Spinal cord (tissue), 10 donors: ENCODE results near the gene TRMT44. TPM values are rescaled to one million over a fixed set of nuclear protein-coding genes. Genes with fewer than 3 reads are reported as not detected.
A peak's percentile ranks its signal among the peaks of the same experiment; 100 is the strongest.

Experiments used
- DNase-seq, 6 donors: peaks; one replicate each; pipeline versions ENCODE4 v3.0.0 to v3.0.0-alpha.2; 2013 to 2015; ENCODE audit warnings: low spot score in 6 of 6, low read depth in 4 of 6
- H3K27ac ChIP-seq: one replicate; pipeline ENCODE4 v1.5.1; 2013; ENCODE audit warnings: low read depth, low read length, control low read depth
- H3K27me3 ChIP-seq: one replicate; pipeline ENCODE4 v1.6.1; 2013; ENCODE audit warnings: low read length; ENCODE audit not compliant: control insufficient read depth, insufficient read depth
- H3K36me3 ChIP-seq: one replicate; pipeline ENCODE4 v1.6.1; 2013; ENCODE audit warnings: low read length; ENCODE audit not compliant: control insufficient read depth, insufficient read depth
- H3K4me1 ChIP-seq: one replicate; pipeline ENCODE4 v1.6.1; 2013; ENCODE audit warnings: low read length; ENCODE audit not compliant: control insufficient read depth, insufficient read depth
- H3K4me3 ChIP-seq: one replicate; pipeline ENCODE4 v1.5.1; 2013; ENCODE audit warnings: low read depth, low read length, control low read depth
- H3K9me3 ChIP-seq: one replicate; pipeline ENCODE4 v1.6.1; 2013; ENCODE audit warnings: low read length; ENCODE audit not compliant: control insufficient read depth, insufficient read depth
- WGBS: methylation state at CpG from one replicate; pipeline ENCODE4 v1.1.5; 2013; ENCODE audit warnings: missing lambda C conversion rate; ENCODE audit not compliant: insufficient coverage; 5-methylcytosine and 5-hydroxymethylcytosine counted together
- polyA plus RNA-seq, 2 donors: library from polyadenylated mRNA; unstranded; fragments of 120-200 nt; gene quantifications; one replicate each; pipeline ENCODE4 v1.2.1, GENCODE V29; 2013; ENCODE audit not compliant: insufficient read length in 2 of 2
- total RNA-seq, 2 donors: library from RNA; depleted of rRNA in 1 of 2; stranded (reverse); fragments of 120-200 nt in 1 of 2; fragments of >200 nt in 1 of 2; gene quantifications; one replicate each; pipeline versions ENCODE4 v1.2.3 to v1.2.4, GENCODE V29; 2013 to 2014
- donor health status: healthy.

TRMT44 gene
- total and polyA plus RNA-seq, 4 donors = 13.9 to 23.1 (median 15.5) TPM

DNA sequence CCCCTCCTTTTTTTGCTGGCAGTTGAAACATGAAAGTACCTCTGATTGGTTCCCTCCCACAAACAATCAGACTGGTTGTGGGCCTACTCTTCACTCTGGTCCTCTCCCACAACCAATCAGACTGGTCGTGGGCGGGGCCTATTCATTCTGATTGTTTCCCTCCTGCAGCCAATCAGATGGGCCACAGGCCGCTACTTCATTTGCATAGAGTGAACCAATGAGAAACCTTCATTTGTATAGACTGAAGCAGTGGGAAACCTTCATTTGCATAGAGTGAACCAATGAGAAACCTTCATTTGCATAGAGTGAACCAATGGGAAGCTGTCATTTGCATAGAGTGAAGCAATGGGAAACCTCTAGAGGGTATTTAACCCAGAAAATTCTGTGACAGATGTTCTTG, 55.2 kb downstream of the TRMT44 start:
- H3K9me3 ChIP-seq = no peaks in the 10 kb centered on the region
- no peak overlapping the region for H3K4me3 ChIP-seq
- no peak overlapping the region for H3K27ac ChIP-seq
- H3K4me1 ChIP-seq = no peaks in the 10 kb centered on the region
- H3K36me3 ChIP-seq = peaks cover 4% of the 10 kb centered on the region
- H3K27me3 ChIP-seq = no peaks in the 10 kb centered on the region
- WGBS = 100% methylated on average over 1 of the region's 3 CpGs
- DNase-seq = no peak

DNA sequence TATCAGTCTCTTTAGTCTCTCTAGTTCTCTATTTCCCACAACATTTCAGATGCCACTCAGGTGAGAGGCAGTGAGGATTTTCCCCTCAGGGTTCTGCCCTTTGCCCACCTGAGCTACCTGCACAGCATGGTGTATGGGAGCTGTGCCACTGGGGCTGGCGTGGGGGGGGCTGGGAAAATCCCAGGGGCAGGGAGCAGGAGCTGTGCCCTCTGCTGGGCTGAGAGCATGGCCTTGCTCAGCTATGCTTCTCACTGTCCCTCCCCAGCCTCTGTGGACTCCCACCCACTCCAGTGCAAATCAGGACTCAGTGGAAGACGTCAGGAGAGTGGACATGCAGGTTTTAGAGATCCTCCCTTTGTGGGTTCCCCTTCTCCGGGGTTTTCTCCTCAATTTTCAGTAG, 57.2 kb downstream of the TRMT44 start:
- Histone ChIP-seq H3K4me1 (peaks cover 5% of the 10 kb centered on the region), H3K36me3 (no peaks in the 10 kb centered on the region), H3K27ac (no peak overlapping the region), H3K4me3 (no peak overlapping the region), H3K27me3 (no peaks in the 10 kb centered on the region), H3K9me3 (no peaks in the 10 kb centered on the region)
- WGBS = 100% methylated on average over 3 of the region's 3 CpGs
- DNase-seq = no peak

DNA sequence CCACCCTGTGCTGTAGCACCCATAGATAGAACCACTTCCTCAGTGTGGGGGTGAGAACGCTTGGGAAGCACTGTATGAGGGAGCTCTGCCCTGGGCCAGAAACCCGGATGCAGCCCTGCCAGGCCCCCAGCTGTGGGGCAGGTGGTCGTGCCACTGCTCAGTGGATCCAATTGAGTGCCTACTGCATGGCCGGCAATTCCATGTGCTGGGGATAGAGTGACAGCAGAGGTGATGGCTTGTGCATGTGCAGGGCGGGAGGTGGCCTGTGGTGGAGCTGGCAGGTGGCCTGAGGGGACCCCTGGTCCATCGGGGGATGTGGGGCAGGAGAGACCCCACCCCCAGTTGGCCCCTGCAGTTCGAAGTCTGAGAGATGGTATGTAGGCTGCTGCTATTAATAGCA, 60.4 kb downstream of the TRMT44 start:
- Histone ChIP-seq H3K27me3 (no peaks in the 10 kb centered on the region), H3K4me3 (no peak overlapping the region), H3K27ac (no peak overlapping the region), H3K36me3 (no peaks in the 10 kb centered on the region), H3K9me3 (no peaks in the 10 kb centered on the region), H3K4me1 (peaks cover 34% of the 10 kb centered on the region)
- 88% methylated on average over 7 of the region's 7 CpGs for WGBS
- DNase-seq = no peak

GRCh38 chr4:8501781-8502180, 61.2 kb downstream of the TRMT44 start:
- 87% methylated on average over 5 of the region's 5 CpGs for WGBS

DNA sequence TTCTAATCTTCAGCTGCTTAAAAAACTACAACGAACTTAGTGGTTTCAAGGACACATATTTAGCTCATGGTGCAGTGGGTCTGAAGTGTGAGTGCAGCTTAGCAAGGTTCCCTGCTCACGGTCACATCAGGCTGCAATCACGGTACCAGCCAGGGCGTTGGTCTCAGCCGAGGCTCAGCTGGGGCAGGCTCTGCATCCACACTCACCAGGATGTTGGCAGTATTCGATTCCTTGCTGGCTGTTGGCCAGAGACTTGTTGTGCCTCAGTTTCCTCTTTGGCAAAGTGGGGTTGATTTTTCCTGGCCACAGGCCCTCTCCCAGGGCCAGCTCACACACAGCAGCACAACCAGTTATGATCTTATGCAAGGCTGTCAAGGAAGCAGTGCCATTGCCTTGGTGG, 61.8 kb downstream of the TRMT44 start:
- Histone ChIP-seq H3K4me1 (peaks cover 48% of the 10 kb centered on the region), H3K36me3 (peaks cover 2% of the 10 kb centered on the region), H3K27me3 (no peaks in the 10 kb centered on the region), H3K9me3 (no peaks in the 10 kb centered on the region), H3K27ac (no peak overlapping the region), H3K4me3 (no peak overlapping the region)
- 96% methylated on average over 6 of the region's 6 CpGs for WGBS
- DNase-seq = no peak

More at GRCh38 chr4:8501781-8502180, 61.2 kb downstream of the TRMT44 start:
- no peaks in the 10 kb centered on the region for H3K27me3 ChIP-seq
- H3K36me3 ChIP-seq = peaks cover 2% of the 10 kb centered on the region
- peaks cover 42% of the 10 kb centered on the region for H3K4me1 ChIP-seq
- no peaks in the 10 kb centered on the region for H3K9me3 ChIP-seq
- DNase-seq = no peak
- H3K4me3 ChIP-seq = no peak overlapping the region
- H3K27ac ChIP-seq = no peak overlapping the region

DNA sequence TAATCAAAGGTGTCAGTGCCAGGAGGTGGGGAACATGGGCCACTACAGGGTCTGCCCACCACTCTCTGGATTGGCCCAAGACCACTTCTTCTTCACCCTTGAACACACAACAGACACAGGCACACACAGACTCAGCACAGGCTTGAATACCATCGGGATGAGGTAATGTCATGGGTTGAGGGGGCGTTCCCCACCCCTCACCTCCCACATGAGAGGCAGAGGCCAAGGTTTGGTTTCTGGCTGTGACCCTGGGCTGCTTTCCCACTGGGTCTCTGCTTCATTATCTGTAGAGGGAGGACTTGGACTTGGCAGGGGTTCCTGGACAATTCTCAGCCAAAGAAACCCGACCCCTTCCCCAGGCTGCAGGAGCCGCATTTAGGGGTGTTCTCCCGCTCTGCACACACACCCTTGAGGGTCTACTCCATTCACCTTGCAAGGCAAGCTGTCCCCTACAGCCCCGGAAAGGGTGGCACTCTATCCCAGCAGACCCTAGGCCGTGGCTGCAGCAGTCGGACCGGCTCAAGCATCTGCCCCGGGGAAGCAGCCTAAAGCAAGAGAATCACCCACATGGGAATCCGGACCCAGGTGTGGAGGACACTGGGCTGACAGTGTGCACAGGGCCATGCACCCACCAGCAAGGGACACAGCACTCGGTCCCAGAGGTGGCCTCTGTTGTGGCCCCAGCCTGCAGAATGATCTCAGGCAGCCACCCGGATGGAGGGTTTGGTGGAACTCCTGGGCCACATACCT, 62.4 kb downstream of the TRMT44 start:
- peaks cover 53% of the 10 kb centered on the region for H3K4me1 ChIP-seq
- H3K27ac ChIP-seq = no peak overlapping the region
- peaks cover 2% of the 10 kb centered on the region for H3K36me3 ChIP-seq
- DNase-seq = peak in 1 of 6 donors; percentile 56
- H3K9me3 ChIP-seq = no peaks in the 10 kb centered on the region
- no peak overlapping the region for H3K4me3 ChIP-seq
- 76% methylated on average over 11 of the region's 13 CpGs for WGBS
- H3K27me3 ChIP-seq = no peaks in the 10 kb centered on the region

GRCh38 chr4:8503801-8504200, 63.2 kb downstream of the TRMT44 start:
- peaks cover 61% of the 10 kb centered on the region for H3K4me1 ChIP-seq
- peak in 1 of 6 donors; percentile 38 for DNase-seq
- 62% methylated on average over 6 of the region's 11 CpGs for WGBS

DNA sequence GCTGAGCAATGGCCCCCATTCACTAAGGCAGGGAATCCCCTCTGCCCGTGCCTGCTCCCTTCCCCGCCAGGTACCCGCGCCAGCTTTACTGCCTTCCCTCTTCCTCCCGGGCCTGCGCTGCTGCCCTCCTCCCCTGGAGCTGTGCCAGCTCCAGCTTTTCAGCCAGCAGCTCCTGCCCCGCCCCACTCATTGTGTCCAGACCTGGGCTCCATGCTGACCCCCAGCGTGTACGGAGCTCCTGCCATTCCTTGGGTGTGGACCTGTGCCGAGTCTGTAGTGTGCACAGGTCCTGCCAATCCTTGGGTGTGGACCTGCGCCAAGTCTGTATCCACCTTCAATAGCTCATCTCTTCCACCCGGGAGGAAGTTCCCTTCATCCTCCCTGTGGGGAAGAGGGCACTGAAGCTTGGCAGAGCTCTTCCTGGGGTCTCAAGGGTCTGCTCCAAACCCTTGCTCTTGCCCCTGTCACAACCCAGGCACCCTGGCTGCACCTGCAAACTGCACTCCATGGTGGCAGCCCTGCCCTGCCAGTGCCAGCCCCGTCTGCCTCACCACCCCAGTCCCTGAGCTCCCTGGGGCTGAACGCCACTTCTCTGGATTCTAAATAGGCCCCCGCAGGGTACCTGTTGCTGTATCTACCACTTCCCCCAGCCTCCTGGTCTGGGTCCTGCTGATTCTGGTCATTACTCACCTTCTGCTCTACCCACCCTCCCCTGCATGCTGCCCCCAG, 63.9 kb downstream of the TRMT44 start:
- H3K4me1 ChIP-seq = peaks cover 66% of the 10 kb centered on the region
- H3K27ac ChIP-seq = no peak overlapping the region
- WGBS = 28% methylated on average over 15 of the region's 15 CpGs
- DNase-seq = peak in 3 of 6 donors; percentile 9 to 72 (median 60)
- H3K9me3 ChIP-seq = no peaks in the 10 kb centered on the region
- no peaks in the 10 kb centered on the region for H3K27me3 ChIP-seq
- H3K36me3 ChIP-seq = peaks cover 5% of the 10 kb centered on the region
- H3K4me3 ChIP-seq = no peak overlapping the region

More at GRCh38 chr4:8503801-8504200, 63.2 kb downstream of the TRMT44 start:
- no peak overlapping the region for H3K27ac ChIP-seq
- H3K27me3 ChIP-seq = no peaks in the 10 kb centered on the region
- H3K36me3 ChIP-seq = peaks cover 5% of the 10 kb centered on the region
- H3K4me3 ChIP-seq = no peak overlapping the region
- H3K9me3 ChIP-seq = no peaks in the 10 kb centered on the region

DNA sequence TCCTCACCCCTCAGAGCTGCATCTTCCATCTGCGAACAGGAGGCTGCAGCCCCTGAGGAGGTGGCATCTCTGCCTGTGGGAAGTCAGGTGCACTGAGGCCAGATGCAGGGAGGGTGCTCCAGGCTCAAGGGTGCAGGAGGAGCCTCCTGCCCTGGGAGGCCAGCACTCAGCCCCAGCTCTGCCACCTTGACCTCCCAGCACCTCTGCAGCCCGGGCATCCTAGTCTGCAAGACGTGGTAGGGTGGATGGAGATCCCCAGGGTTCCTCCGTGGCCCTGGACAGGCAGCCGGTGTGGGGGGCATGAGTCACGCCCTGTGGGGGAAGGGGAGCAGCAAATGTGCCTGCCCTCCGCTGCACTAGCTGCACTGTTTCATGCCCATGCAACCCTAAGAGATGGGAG, 64.7 kb downstream of the TRMT44 start:
- H3K36me3 ChIP-seq = peaks cover 8% of the 10 kb centered on the region
- DNase-seq = no peak
- H3K27ac ChIP-seq = no peak overlapping the region
- H3K9me3 ChIP-seq = no peaks in the 10 kb centered on the region
- H3K4me3 ChIP-seq = no peak overlapping the region
- 100% methylated on average over 5 of the region's 7 CpGs for WGBS
- no peaks in the 10 kb centered on the region for H3K27me3 ChIP-seq
- H3K4me1 ChIP-seq = peaks cover 74% of the 10 kb centered on the region

- no peak for DNase-seq
- Histone ChIP-seq H3K4me1 (peaks cover 74% of the 10 kb centered on the region), H3K27ac (peak overlapping the region; percentile 78), H3K4me3 (no peak overlapping the region), H3K36me3 (peaks cover 8% of the 10 kb centered on the region), H3K9me3 (no peaks in the 10 kb centered on the region), H3K27me3 (no peaks in the 10 kb centered on the region)
- 61% methylated on average over 2 of the region's 5 CpGs for WGBS
Measured at GRCh38 chr4:8506006-8506372, 65.4 kb downstream of the TRMT44 start.
